Fibroblast of villous mesenchyme (primary cell): ENCODE results near the gene ARID3A. TPM values are rescaled to one million over a fixed set of nuclear protein-coding genes. Genes with fewer than 3 reads are reported as not detected.

Experiments used
- DNase-seq: peaks from one replicate; pipeline ENCODE4 v3.0.0-alpha.2; 2010; ENCODE audit warnings: low read depth
- H3K4me3 ChIP-seq: 2 replicates; pipeline ENCODE4 v1.5.1; 2011; ENCODE audit warnings: low read depth, mild to moderate bottlenecking, low read length
- total RNA-seq: library from RNA; depleted of rRNA; stranded (reverse); fragments of >200 nt; gene quantifications from 2 replicates; pipeline ENCODE4 v1.2.3, GENCODE V29; 2012
- TF ChIP-seq, protein P1 (sequence below): IDR thresholded peaks from 2 replicates; pipeline ENCODE4 v1.5.1; 2012; ENCODE audit warnings: low read depth, mild to moderate bottlenecking, low read length; ENCODE audit not compliant: insufficient read depth

ARID3A gene
- total RNA-seq, 1 donor: 45.8 TPM

DNA sequence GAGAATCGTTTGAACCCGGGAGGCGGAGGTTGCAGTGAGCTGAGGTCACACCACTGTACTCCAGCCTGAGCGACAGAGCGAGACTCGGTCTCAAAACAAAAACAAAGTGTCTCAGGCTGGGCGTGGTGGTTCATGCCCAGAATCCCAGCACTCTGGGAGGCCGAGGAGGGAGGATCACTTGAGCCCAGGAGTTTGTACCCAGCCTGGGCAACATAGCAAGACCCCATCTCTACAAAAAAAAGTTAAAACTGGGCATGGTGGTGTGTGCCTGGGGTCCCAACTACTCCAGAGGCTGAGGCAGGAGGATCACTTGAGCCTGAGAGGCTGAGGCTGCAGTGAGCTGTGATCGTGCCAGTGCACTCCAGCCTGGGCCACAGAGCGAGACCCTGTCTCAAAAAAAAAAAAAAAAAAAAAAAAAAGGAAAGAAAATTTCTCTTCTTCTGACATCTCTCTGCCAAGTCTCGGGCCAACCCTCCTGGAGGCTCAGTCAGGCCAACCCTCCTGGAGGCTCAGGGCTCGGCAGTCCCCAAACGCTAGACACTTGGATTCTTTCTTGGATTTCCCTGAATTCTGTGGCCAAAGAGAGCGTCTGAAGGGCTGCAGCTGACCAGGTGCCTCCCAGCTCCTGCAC is 26.3 kb downstream of the ARID3A start:
- peak overlapping the region; percentile 41 for H3K4me3 ChIP-seq
- TF ChIP-seq, protein P1, sequence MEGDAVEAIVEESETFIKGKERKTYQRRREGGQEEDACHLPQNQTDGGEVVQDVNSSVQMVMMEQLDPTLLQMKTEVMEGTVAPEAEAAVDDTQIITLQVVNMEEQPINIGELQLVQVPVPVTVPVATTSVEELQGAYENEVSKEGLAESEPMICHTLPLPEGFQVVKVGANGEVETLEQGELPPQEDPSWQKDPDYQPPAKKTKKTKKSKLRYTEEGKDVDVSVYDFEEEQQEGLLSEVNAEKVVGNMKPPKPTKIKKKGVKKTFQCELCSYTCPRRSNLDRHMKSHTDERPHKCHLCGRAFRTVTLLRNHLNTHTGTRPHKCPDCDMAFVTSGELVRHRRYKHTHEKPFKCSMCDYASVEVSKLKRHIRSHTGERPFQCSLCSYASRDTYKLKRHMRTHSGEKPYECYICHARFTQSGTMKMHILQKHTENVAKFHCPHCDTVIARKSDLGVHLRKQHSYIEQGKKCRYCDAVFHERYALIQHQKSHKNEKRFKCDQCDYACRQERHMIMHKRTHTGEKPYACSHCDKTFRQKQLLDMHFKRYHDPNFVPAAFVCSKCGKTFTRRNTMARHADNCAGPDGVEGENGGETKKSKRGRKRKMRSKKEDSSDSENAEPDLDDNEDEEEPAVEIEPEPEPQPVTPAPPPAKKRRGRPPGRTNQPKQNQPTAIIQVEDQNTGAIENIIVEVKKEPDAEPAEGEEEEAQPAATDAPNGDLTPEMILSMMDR: no peak
- DNase-seq: no peak

DNA sequence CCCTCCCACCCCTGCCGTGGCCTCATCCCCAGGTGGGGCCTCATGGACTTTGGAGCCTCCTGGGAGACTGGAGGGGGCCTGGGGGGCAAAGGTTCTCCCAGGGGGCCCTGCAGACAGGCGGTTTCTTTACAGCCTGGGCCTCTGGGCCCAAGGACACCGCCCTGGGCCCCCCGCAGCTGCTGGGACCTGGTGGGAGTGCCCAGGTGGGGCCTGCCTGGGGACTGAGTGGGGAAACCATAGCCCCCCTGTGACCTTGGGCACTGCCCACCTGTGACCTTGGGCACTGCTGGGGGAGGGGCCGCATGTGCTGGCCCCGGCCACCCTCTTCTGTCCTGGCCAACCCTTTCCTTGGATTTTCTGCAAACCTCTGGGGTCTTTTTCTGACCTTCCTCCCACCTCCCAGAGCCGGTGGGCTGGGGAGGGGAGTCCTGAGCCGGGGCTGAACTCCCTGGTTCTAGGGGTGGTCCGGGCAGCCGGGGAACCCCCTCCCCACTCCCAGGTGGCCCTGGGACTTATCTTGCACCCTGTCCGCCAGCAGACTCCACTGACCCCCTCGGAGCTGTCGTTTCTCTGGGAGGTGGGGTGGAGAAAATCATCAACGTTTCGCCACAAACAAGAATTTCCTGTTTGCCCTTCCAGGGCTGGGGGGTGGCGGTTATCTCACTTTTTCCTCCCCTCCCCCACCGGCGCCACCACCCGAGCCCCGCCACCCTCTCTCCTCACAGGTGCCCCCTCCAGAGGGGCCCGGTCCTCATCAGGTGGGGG is 27.0 kb downstream of the ARID3A start:
- TF ChIP-seq, protein P1: no peak
- peak; percentile 59 for DNase-seq
- peak overlapping the region; percentile 41 for H3K4me3 ChIP-seq

DNA sequence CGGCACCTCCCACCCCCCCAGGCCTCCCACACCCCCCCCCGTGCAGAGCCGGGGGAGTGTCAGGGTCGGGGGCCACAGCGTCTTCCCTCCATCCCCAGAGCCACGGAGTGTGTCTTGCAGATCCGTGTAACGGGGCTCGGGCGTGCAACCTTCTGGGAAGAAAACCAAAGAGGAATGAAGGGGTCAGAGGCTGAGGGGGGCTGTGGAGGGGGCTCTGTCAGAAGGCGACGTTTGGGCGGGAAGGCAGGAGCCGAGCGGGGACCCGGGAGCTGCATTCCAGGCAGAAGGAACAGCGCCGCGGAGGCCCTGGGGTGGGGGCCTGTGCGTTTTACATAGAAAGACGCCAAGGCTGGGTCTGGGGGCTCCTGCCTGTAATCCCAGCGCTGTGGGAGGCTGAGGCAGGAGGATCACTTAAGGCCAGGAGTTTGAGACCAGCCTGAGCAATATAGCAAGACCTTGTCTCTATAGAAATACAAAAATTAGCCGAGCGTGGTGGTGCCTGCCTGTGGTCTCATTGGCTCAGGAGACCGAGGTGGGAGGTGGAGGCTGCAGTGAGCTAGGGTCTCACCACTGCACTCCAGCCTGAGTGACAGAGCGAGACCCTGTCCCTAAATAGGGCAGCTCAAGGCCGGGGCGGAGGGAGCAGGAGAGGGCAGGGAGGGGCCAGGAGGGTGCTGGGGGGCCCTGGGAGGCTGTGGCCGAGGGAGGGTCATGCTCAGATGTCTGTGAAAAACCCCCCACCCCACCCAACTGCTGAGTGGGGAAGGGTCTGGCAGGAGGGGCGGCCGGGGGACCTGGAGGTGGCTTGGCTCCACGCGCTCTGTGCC is 27.8 kb downstream of the ARID3A start:
- peak overlapping the region; percentile 41 for H3K4me3 ChIP-seq
- DNase-seq: no peak
- TF ChIP-seq, protein P1: no peak

DNA sequence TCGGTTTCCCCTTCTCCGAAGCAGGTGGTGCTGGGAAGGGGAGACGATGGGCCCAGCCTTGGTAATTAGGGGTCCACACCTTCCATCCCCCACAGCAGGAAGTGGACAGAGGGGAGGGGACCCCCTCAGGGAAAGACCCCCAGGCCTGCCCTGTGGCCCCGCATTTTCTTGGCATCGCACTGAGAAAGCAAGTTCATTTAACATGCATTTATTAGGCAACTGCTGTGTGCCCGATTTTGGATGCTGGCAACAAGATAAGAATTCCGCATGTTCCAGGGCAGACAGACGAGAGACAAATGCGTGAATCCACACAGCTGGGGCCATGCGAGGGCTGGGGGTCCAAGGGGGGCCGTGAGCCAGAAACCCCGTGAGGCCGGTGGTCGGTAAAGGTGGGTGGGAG is 28.4 kb downstream of the ARID3A start:
- no peak overlapping the region for H3K4me3 ChIP-seq
- no peak for DNase-seq
- TF ChIP-seq, protein P1: no peak

DNA sequence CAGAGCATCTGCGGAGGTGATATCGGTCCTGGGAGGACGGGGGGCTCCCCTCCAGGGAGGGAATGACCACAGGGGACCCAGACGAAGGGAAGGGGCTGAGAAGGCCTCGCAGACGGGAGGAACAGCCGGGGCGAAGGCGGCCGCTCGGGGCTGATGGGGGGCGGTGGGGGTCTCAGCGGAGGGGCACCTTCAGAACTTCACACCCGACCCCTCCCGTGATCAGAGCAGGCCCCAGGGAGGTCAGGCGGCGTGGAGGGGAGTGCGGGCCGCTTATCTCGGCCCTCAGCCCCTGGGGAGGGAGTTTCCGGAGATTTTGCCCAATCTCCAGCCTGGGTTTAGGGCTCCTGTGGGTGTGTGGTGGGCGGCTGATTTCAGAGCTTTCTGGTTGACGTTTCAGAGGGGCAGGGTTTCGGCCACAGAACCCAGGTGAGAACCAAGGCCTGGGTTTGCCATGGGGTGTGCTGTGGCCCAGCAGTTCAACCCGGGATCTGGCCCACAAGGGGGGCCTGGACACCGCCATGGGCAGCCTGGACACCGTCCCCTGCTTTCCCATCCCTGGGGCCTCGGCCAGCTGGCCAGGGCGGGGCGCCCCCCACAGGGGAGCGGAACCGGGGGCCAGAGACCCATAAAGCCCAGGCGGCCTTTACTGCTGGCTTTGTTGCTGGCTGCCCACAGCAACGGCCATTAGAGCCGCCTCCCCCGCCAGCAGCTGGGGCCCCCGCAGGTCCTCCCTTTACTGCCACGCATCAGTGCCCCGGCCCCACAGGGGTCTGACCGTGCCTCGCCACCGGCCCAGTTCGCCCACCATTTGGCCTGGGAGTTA is 29.0 kb downstream of the ARID3A start:
- H3K4me3 ChIP-seq: no peak overlapping the region
- TF ChIP-seq, protein P1: no peak
- peak; percentile 41 for DNase-seq
